Measurements from ENCODE around the gene SKAP1. TPM values are rescaled to one million over a fixed set of nuclear protein-coding genes. Genes with fewer than 3 reads are reported as not detected.

SKAP1 gene
- total RNA-seq, 1 donor from 2014 or later: not detected

GRCh38 chr17:48228720-48229119, 201.3 kb downstream of the SKAP1 start:
- peak; percentile 47 for DNase-seq (ENCODE audit: low spot score)
- Histone ChIP-seq H2AFZ (replicated peaks) (no peak overlapping the region), H3K27me3 (peaks cover 38% of the 10 kb centered on the region), H3K4me1 (no peaks in the 10 kb centered on the region), H3K4me2 (no peak overlapping the region), H3K4me3 (no peak overlapping the region), H3F3A (ENCODE audit: low read depth) (no peaks in the 10 kb centered on the region), H3K9me3 (ENCODE audit: low read depth) (no peaks in the 10 kb centered on the region), H3K9ac (no peak overlapping the region), H3K79me2 (ENCODE audit: low read depth) (no peaks in the 10 kb centered on the region), H3K27ac (no peak overlapping the region), H3K36me3 (no peaks in the 10 kb centered on the region), H4K20me1 (ENCODE audit: low read depth) (no peaks in the 10 kb centered on the region)
- H3K4me1 Mint-ChIP-seq: no peaks in the 10 kb centered on the region
- TF ChIP-seq EZH2 (IDR thresholded peaks at IDR 0.05) (no peak), EZH2phosphoT487 (IDR thresholded peaks at IDR 0.05) (no peak)
- TF ChIP-seq, protein P1, sequence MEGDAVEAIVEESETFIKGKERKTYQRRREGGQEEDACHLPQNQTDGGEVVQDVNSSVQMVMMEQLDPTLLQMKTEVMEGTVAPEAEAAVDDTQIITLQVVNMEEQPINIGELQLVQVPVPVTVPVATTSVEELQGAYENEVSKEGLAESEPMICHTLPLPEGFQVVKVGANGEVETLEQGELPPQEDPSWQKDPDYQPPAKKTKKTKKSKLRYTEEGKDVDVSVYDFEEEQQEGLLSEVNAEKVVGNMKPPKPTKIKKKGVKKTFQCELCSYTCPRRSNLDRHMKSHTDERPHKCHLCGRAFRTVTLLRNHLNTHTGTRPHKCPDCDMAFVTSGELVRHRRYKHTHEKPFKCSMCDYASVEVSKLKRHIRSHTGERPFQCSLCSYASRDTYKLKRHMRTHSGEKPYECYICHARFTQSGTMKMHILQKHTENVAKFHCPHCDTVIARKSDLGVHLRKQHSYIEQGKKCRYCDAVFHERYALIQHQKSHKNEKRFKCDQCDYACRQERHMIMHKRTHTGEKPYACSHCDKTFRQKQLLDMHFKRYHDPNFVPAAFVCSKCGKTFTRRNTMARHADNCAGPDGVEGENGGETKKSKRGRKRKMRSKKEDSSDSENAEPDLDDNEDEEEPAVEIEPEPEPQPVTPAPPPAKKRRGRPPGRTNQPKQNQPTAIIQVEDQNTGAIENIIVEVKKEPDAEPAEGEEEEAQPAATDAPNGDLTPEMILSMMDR (IDR thresholded peaks at IDR 0.05): peak; percentile 63
- H3K9me3 Mint-ChIP-seq: no peaks in the 10 kb centered on the region
- no peaks in the 10 kb centered on the region for H3K36me3 Mint-ChIP-seq
- H3K27ac Mint-ChIP-seq: no peak overlapping the region
- H3K4me3 Mint-ChIP-seq: no peak overlapping the region
- peaks cover 5% of the 10 kb centered on the region for H3K27me3 Mint-ChIP-seq (ENCODE audit: insufficient read depth, low read depth)

DNA sequence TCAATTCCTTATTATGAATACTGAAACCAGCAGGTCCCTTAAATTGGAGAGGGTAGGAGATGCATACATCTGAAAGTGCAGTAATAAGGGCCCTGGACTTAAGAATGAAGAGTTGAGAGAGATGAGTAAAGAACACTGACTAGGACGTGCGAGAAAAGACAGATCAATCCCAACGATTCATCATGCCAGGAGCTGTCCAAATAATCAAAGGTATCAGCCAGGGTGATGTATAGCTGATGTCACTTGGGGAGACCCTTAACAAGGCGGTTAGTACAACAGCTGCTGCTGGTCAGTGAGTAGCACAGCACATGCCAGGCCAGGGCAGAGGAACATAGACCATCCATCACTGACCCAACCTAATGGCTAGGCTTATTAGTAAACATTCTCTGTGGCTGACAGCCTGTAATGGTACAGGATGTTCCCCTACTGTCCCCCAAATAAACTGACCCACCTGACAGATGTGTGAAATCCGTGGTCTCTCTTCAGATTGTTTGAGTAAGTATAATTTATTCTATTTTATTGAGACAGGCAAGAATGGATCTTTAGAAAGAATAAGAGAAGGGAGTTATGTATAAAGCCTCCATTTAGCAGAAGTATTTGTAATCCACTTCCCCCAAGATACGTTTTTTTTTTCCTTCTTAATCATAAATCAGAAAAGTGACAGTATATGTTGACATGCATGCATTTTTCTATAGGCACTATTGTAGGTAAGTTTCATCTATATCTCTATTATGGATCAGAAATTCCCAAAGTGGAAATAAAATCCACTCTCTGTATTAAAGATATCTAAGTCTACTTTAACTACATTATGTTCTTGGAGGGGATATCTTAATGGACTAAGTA, 204.1 kb downstream of the SKAP1 start:
- Histone ChIP-seq H3K79me2 (ENCODE audit: low read depth) (no peaks in the 10 kb centered on the region), H3K9me3 (ENCODE audit: low read depth) (no peaks in the 10 kb centered on the region), H3K27me3 (peaks cover 44% of the 10 kb centered on the region), H3K36me3 (no peaks in the 10 kb centered on the region), H2AFZ (replicated peaks) (peak overlapping the region; percentile 46), H3K9ac (no peak overlapping the region), H3F3A (ENCODE audit: low read depth) (no peaks in the 10 kb centered on the region), H3K4me1 (no peaks in the 10 kb centered on the region), H4K20me1 (ENCODE audit: low read depth) (no peaks in the 10 kb centered on the region), H3K4me3 (no peak overlapping the region), H3K27ac (no peak overlapping the region), H3K4me2 (no peak overlapping the region)
- Mint-ChIP-seq H3K4me1 (no peaks in the 10 kb centered on the region), H3K36me3 (no peaks in the 10 kb centered on the region), H3K27ac (no peak overlapping the region), H3K27me3 (ENCODE audit: insufficient read depth, low read depth) (peaks cover 5% of the 10 kb centered on the region), H3K4me3 (no peak overlapping the region), H3K9me3 (no peaks in the 10 kb centered on the region)
- no peak for DNase-seq (ENCODE audit: low spot score)
- no peak for TF ChIP-seq EZH2phosphoT487 (IDR thresholded peaks at IDR 0.05)
- TF ChIP-seq, protein P1 (IDR thresholded peaks at IDR 0.05): no peak

DNA sequence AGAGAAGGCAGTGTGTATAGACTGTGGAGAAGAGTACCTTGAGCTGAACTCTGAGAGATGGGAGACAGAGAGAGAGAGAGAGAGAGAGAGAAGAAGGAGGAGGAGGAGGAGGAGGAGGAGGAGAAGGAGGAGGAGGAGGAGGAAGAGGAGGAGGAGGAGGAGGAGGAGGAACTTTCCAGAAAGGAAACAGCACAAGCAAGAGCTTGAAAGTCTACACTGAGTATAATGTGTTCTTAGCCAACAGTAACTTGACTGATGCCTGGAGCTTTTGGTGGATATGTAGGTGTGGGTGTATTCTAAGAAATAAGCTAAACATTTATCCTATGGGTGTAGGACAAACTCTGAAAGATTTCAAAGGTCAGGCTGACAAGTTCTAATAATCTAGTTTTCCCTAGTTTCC, 206.1 kb downstream of the SKAP1 start:
- Histone ChIP-seq H3F3A (ENCODE audit: low read depth) (no peaks in the 10 kb centered on the region), H3K9ac (no peak overlapping the region), H3K79me2 (ENCODE audit: low read depth) (no peaks in the 10 kb centered on the region), H3K9me3 (ENCODE audit: low read depth) (no peaks in the 10 kb centered on the region), H3K4me1 (peaks cover 5% of the 10 kb centered on the region), H3K4me2 (no peak overlapping the region), H3K4me3 (no peak overlapping the region), H3K36me3 (no peaks in the 10 kb centered on the region), H3K27ac (no peak overlapping the region), H2AFZ (replicated peaks) (no peak overlapping the region), H4K20me1 (ENCODE audit: low read depth) (no peaks in the 10 kb centered on the region), H3K27me3 (peaks cover 50% of the 10 kb centered on the region)
- Mint-ChIP-seq H3K36me3 (no peaks in the 10 kb centered on the region), H3K9me3 (no peaks in the 10 kb centered on the region), H3K4me1 (peaks cover 13% of the 10 kb centered on the region), H3K27ac (no peak overlapping the region), H3K27me3 (ENCODE audit: insufficient read depth, low read depth) (no peaks in the 10 kb centered on the region), H3K4me3 (no peak overlapping the region)
- DNase-seq (ENCODE audit: low spot score): no peak
- TF ChIP-seq EZH2phosphoT487 (IDR thresholded peaks at IDR 0.05) (no peak), EZH2 (IDR thresholded peaks at IDR 0.05) (no peak)
- TF ChIP-seq, protein P1 (IDR thresholded peaks at IDR 0.05): no peak
